ENCODE data around the gene CTU1.

DNA sequence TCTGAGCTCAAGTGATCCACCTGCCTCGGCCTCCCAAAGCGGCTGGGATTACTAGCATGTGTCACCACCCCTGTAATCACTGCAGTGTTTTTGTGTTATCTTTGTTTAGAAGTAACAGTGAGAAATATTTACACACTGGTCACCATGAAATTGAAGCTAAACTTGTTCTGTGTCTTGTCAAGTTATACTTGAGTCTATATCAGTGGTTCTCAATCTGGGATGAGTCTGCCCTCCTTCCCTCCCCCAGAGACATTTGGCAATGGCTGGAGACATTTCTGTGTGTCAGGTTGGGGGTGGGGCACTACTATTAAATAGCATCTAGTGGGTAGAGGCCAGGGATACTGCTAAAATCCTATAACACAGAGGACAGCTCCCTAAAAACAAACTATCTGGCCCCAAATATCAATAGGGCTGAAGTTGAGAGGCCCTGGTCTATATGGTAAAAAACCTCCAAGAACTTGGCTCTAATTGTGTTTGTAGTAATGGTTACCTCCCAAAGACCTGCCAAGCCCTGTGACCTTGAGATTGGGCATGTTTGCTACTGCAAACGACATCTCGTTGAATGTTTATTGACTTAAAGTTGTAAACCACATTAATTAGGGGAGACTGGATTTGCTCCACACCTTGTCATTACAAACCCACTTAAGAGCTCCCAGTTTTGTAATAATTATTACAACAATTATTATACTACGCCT lies 6.9 kb downstream of the CTU1 start:
- TF ChIP-seq, protein P1, sequence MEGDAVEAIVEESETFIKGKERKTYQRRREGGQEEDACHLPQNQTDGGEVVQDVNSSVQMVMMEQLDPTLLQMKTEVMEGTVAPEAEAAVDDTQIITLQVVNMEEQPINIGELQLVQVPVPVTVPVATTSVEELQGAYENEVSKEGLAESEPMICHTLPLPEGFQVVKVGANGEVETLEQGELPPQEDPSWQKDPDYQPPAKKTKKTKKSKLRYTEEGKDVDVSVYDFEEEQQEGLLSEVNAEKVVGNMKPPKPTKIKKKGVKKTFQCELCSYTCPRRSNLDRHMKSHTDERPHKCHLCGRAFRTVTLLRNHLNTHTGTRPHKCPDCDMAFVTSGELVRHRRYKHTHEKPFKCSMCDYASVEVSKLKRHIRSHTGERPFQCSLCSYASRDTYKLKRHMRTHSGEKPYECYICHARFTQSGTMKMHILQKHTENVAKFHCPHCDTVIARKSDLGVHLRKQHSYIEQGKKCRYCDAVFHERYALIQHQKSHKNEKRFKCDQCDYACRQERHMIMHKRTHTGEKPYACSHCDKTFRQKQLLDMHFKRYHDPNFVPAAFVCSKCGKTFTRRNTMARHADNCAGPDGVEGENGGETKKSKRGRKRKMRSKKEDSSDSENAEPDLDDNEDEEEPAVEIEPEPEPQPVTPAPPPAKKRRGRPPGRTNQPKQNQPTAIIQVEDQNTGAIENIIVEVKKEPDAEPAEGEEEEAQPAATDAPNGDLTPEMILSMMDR (IDR thresholded peaks at IDR 0.05), result no peak
- no peak for TF ChIP-seq EZH2 (IDR thresholded peaks at IDR 0.05; ENCODE audit: borderline replicate concordance, insufficient read depth, low read depth, low read length, poor library complexity, severe bottlenecking)

Data from B cell (primary cell).